WTC11 (cell line): ENCODE data around the gene DTD1.

Source experiments
- ATF2 ChIP-seq: sonication (generic); formaldehyde crosslinking; IDR thresholded peaks from 2 replicates; pipeline ENCODE4 v1.8.1; 2022; ENCODE audit warnings: low read depth, missing genetic modification reagents, borderline replicate concordance
- CREB1 ChIP-seq: sonication (generic); formaldehyde crosslinking; IDR thresholded peaks from 2 replicates; pipeline ENCODE4 v1.8.0; 2023; ENCODE audit warnings: mild to moderate bottlenecking, missing genetic modification reagents
- CREM ChIP-seq: sonication (generic); formaldehyde crosslinking; IDR thresholded peaks from 2 replicates; pipeline ENCODE4 v1.8.1; 2022; ENCODE audit warnings: mild to moderate bottlenecking, missing genetic modification reagents, moderate library complexity
- CTCF ChIP-seq: fragments of 200-600 bp; IDR thresholded peaks from 2 replicates; pipeline ENCODE4 v1.8.0; 2022; ENCODE audit warnings: antibody characterized with exemption
- FOXP1 ChIP-seq: sonication (generic); formaldehyde crosslinking; IDR thresholded peaks from 2 replicates; pipeline ENCODE4 v1.8.0; 2022; ENCODE audit warnings: missing genetic modification reagents, mild to moderate bottlenecking, moderate library complexity, borderline replicate concordance
- MLX ChIP-seq: sonication (generic); formaldehyde crosslinking; IDR thresholded peaks from 2 replicates; pipeline ENCODE4 v1.8.1; 2023; ENCODE audit warnings: mild to moderate bottlenecking, missing genetic modification reagents, moderate library complexity
- PREB ChIP-seq: sonication (generic); formaldehyde crosslinking; IDR thresholded peaks from 2 replicates; pipeline ENCODE4 v1.8.1; 2022; ENCODE audit warnings: mild to moderate bottlenecking, missing genetic modification reagents, moderate library complexity, borderline replicate concordance
- STAT6 ChIP-seq: sonication (generic); formaldehyde crosslinking; conservative IDR thresholded peaks from 2 replicates; pipeline ENCODE4 v1.8.1; 2023; ENCODE audit warnings: mild to moderate bottlenecking, low read depth, missing genetic modification reagents, moderate library complexity
- ZBTB21 ChIP-seq: sonication (generic); formaldehyde crosslinking; IDR thresholded peaks from 2 replicates; pipeline ENCODE4 v1.8.1; 2023; ENCODE audit warnings: mild to moderate bottlenecking, missing genetic modification reagents, borderline replicate concordance
- ZNF138 ChIP-seq: sonication (generic); formaldehyde crosslinking; conservative IDR thresholded peaks from 2 replicates; pipeline ENCODE4 v1.8.1; 2022; ENCODE audit warnings: mild to moderate bottlenecking, moderate library complexity, missing genetic modification reagents
- ZNF317 ChIP-seq: sonication (generic); formaldehyde crosslinking; IDR thresholded peaks from 2 replicates; pipeline ENCODE4 v1.8.1; 2023; ENCODE audit warnings: low read depth, mild to moderate bottlenecking, moderate library complexity, missing genetic modification reagents, borderline replicate concordance
- ZNF423 ChIP-seq: fragments of 250-450 bp; sonication (Bioruptor Pico); IDR thresholded peaks from 2 replicates; pipeline ENCODE4 v2.1.2; 2022; ENCODE audit warnings: mild to moderate bottlenecking, moderate library complexity

GRCh38 chr20:18580012-18580411 lies 7.8 kb upstream of the DTD1 start:
- TF ChIP-seq CTCF: no peak
- no peak for TF ChIP-seq PREB (CRISPR knock-in tag)
- no peak for TF ChIP-seq CREM
- no peak for TF ChIP-seq CREB1 (CRISPR knock-in tag)
- no peak for TF ChIP-seq ATF2 (CRISPR knock-in tag)
- no peak for TF ChIP-seq ZNF138 (CRISPR knock-in tag)
- no peak for TF ChIP-seq FOXP1 (CRISPR knock-in tag)
- TF ChIP-seq ZBTB21 (CRISPR knock-in tag): no peak
- no peak for TF ChIP-seq STAT6 (CRISPR knock-in tag)
- no peak for TF ChIP-seq ZNF423 (CRISPR knock-in tag)
- no peak for TF ChIP-seq MLX (CRISPR knock-in tag)
- no peak for TF ChIP-seq ZNF317 (CRISPR knock-in tag)
